ENCODE measurements around the gene ILKAP.

GRCh38 chr2:238132463-238133450 is 70.7 kb downstream of the ILKAP start:
- TF ChIP-seq EZH2 (IDR thresholded peaks at IDR 0.05; ENCODE audit: borderline replicate concordance, low read length): no peak
- TF ChIP-seq CTCF (IDR thresholded peaks at IDR 0.05; ENCODE audit: low read length): no peak
